Measurements from ENCODE around the gene HLX.

The HLX gene

GRCh38 chr1:220884109-220884980, 5.1 kb downstream of the HLX start:
- DNase-seq, result no peak

- DNase-seq, result no peak
Observed at GRCh38 chr1:220884981-220885918, 6.0 kb downstream of the HLX start.

DNA sequence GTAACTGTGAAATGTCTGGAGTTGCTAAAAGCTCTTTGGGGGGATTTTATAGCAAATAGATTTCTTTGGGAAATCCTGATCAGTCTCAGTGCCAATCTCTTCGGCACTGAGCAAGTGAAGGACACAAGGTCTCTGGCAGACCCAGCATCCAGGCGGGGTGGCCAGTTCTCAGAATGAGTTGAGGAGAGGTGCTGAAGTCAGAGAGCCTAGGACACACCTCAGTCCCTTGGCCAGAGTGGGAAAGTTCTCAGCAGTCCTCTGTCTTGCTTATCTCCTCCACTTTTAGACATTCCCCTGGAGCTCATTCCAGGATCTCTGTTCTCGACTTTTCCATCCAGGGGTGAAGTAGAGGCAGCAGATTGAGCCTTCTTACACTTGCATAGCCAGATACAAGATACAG, 6.7 kb downstream of the HLX start:
- DNase-seq, result no peak

DNA sequence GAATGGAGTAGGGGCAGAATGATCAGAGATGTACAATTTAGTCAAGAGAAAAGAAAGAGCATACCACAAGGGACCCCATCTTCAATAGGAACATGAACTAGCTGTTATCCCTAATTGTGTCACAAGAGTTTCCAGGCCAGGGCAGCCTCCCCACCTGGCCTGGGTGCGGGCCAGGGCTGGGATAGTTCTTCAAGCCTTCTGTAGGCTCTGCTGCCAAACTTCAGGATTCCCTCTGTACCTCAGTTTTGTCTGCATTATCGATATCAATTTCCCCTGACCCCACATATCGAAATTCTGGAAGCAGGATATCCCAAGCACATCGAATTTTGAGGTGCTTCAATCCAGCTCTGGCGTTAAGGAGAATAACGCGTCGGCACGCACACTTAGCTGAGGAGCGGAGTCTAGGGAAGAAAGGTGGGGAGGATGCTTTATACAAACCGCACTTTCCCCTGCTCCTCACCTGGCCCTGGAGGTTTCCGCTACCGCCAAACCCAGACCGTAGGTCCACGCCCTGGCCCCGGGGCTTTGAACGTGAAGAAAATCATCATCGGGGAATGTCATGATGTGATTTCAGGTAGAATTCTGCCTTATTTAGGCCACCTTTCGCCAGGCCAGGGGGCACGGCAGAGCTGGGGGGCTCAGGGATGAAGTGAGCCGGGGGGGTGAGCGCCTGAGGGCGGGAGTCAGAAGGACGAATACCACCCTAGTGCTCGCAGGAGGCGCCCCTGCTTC, 7.4 kb downstream of the HLX start:
- DNase-seq, result no peak

- no peak for DNase-seq
Observed at GRCh38 chr1:220887202-220887519, 7.9 kb downstream of the HLX start.

- no peak for DNase-seq
Observed at GRCh38 chr1:220887520-220888416, 8.5 kb downstream of the HLX start.

DNA sequence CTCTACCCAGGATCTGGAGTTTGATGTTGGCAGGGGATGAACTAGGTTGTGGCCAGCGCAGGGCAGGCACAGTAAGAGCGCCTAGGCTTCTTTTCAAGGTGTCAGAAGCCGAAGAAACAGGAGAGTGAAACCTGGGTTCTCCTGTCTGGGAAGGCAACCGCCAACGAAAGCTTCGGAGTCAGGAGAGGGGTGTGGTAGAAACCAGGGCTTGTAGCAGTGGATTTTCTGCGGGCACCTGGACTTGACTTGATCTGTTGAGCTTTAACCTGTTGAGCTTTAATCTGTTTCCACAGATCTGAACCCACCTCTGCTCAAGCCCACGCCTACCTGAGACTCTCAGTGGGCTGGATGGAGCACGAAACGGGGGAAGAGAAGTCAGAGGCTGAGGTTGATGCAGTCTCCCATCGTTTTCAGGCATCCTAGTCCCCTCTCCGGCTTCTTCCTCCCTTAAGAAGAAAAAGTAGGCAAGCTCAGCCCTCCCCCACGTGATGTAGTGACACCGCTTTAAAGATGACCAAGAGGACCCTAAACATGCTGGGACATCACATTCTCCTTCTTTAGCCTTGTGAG, 9.3 kb downstream of the HLX start:
- DNase-seq, result no peak

- no peak for DNase-seq
Observed at GRCh38 chr1:220889333-220889732, 10.1 kb downstream of the HLX start.

DNA sequence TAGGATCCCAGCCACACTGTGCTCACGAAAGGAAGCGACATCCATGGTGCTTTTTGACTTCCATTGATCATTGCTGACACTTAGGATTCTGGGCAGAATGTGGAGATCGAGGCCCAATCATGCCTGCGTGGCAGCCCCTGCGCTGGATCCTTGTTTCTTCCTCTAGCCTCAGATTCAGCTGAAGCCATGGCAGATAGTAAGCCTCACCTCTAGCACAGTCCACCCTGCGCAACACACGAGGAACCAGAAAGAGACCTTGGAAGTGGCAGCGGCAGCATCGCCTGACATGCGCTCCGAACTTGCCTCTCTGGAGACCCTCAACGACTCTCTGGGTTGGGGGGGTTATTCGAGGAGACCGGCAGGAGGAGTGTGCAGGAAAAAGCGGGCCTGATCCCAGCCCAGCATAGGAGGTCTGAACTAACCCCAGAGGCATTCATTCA, 10.6 kb downstream of the HLX start:
- no peak for DNase-seq

DNA sequence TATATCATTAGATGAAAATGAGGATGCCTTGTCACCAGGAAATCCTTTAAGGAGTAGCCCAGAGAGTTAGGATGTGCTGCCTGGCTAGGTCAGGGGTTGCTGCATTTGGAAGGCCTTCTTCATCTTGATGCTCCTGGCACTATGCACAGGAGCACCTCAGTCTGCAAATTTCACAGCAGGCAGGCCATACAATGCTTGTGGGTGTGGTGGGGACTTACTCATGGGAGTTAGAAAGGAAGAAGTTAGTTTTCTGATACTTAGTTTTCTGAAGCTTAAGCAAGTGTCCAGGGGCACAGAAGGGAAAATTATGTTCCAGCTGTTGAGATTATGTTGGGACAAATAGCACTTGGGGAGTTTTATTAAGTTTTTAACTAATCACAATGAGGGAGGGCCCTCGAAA, 11.4 kb downstream of the HLX start:
- no peak for DNase-seq

DNA sequence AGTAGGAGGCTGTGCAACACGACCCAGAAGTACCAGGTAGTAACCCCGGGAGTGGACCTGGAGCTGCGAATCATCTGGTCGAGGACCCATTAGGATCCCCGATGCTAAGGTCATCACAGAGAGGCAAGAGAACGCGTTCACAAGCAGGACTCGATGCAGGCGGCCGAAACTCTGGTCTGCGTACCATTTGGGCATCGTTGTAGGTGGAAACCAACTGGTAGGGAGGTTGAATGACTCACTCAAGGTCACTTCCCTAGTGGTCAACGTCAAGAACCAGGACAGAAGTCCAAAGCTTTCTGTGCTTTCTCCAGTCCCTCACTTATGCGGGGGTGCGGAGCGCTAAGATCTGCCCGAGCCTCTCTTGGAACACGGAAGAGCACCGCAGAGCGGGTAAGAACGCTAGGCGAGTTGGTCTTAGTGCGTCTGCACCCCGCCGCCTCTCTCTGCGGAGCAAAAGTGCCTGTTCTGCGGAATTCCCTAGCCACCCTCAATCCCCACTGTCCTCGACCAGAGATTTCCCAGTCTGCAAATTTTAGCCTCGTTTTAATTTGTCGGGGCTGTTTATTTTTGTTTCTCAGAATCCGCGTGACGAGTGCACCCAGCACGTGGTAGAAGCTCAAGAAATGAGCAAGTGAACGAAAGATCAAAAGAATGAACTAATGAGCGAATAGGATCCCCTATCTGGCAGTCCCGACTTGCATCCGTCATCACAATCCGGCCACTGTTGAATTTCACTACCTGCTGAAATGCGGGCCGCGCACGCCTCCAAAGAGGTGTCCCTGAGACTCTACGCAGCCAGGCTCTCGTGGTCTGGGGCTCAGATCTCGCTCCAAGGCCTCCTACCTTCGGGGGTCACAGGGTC, 12.2 kb downstream of the HLX start:
- DNase-seq, result no peak

DNA sequence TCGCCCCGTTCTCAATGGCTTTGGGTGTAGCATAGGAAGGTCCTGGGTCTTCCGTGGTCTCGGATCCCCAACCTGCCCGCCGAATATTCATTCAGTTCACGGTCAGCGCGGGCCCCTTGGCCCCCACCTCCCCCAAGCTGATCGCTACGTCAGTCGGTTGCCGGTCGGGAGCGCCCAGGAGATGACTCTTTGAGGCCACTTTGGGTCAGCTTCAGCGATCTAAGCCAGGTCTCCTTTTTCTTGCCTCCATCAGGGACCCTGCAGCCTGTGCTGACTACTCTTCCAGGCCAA, 12.8 kb downstream of the HLX start:
- no peak for DNase-seq

- DNase-seq, result no peak
Observed at GRCh38 chr1:220892997-220893700, 13.9 kb downstream of the HLX start.

DNA sequence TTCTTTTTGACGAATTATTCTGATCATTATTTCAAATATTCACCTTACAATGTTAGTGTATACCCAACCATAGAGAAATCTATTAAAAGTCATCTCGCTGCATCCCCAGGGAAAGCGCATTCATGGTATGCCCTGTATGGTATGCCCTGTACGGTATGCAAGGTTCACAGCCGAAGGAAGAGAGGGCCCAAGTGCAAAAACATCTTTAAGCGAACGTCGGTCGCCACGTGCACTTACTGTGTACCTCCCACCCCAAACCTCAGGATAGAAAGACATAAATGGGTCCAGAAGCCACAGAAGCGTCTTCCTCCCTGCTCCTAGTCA, 14.4 kb downstream of the HLX start:
- no peak for DNase-seq

GRCh38 chr1:220894025-220894923, 15.0 kb downstream of the HLX start:
- DNase-seq, result no peak

DNA sequence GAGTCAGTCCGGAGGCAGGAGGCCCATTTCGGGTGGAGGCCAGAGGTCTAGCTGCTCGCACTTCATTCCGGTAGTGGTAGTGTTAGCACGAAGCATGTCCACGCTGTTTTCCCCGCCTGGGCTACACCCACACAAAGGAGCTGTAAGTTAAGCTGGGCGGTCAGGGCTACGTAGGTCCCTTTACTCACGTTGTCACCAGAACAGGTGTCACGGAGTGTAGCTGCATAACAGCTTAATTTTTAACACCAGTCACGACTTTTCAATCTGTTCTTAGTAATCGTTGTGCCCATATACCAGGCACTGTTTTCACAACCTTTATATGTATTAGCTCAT, 15.6 kb downstream of the HLX start:
- DNase-seq, result no peak

- DNase-seq, result no peak
Observed at GRCh38 chr1:220895412-220895946, 16.2 kb downstream of the HLX start.

- no peak for DNase-seq
Observed at GRCh38 chr1:220896092-220896491, 16.8 kb downstream of the HLX start.

DNA sequence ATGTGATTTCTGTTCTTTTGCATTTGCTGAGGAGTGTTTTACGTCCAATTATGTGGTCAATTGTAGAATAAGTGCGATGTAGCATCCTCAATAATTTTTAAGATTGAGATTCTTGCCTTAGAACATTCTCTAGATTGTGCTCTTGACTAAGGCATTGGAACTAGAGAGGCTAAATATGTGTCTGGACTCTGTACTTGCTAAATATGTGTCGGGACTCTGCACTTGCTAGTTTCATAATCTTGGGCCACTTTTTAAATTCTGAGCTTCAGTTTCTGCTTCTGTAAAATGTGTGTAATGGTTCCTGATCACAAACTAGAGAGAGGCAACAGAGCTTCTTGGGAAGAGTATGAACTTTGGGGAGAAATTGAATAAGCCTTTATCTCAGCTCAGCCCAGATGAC, 21.6 kb downstream of the HLX start:
- DNase-seq, result no peak

Data from effector CD4-positive, alpha-beta T cell (primary cell).